NCI-H146 treated with DMSO at 0.1 percent for 48 hours (cell line): ENCODE data around the gene ZNF845.
A peak's percentile ranks its signal among the peaks of the same experiment; 100 is the strongest.
"Not testable (repeated sequence)": the region's sequence is repeated elsewhere in the genome, so short reads cannot be mapped to it uniquely, and the experiment has no call there.

Source experiments
- DNase-seq: peaks from one replicate; lab custom pipeline; 2025; ENCODE audit not compliant: unreplicated experiment; lab: John Stamatoyannopoulos, UW

ZNF845 gene

DNA sequence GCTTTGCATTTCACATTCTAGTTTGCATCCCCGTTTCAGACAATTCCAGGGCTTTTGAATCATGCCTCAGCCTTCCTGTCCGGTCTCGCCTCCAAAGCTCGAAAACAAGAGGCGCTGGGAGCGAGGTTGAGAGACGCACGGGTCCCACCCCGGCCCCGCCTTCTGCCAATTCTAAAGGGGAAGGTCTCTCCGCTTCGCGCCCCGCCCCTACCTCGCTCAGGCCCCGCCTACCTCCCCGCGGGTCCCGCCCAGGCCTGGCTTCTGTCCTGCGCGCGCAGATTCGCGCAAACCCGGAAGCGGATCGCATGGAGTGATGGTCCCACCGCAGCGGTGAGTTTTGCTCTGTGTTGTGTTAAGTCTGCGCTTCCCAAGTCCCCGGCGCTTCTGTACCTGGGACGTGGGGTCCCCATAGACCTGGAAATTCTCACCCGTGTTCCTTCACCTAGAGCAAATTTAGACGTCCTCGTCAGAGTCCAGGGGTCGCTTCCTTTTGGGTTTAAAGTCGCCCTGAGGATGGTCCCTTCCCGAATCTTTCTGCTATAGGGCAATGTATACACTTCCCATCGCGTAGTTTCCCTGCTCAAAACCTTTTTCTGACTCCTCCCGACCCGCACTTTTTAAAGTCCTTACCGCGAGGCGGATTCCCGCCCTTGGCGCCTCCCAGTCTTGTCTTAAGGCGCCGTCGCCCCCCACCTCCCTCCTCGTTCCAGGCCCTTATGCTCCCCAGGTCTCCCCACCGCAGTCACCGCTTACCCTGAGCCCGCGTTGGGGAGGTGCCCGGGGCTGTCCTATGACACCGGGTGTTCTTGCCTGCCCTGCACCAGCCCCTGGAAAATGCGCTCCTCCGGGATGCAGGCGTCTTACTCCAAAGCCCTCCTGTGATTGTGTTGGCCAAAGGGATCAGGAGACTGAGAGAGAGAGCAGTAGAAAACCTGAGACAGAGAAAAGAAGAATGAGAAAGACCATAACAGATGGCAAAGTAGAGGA is at the start of gene ZNF845:
Gene ZNF845, plus strand, starts transcription at position 287 of the 987 bp plus-strand sequence. CDS start 7,559 bp downstream, outside the sequence.
- peak; percentile 89 for DNase-seq

DNA sequence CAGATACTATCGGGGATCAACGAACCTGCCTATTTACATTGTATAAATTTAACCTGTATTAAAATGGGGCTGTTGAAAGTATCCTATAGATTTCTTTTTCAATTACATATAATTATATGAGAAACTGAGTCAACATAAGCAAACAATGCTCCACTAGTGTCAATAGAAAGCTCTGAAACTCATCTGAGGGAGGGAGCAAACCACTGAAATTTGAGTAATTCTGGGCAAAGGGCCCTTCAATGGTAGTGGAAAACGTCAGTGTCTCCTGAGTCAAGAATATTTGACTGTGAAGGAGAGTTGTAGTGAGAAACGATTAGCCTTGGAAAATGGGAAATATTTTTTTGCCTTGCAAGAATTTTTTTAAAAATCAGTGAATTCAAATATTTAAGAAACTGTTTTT is 48.5 kb upstream of the ZNF845 start:
- DNase-seq, result no peak

DNA sequence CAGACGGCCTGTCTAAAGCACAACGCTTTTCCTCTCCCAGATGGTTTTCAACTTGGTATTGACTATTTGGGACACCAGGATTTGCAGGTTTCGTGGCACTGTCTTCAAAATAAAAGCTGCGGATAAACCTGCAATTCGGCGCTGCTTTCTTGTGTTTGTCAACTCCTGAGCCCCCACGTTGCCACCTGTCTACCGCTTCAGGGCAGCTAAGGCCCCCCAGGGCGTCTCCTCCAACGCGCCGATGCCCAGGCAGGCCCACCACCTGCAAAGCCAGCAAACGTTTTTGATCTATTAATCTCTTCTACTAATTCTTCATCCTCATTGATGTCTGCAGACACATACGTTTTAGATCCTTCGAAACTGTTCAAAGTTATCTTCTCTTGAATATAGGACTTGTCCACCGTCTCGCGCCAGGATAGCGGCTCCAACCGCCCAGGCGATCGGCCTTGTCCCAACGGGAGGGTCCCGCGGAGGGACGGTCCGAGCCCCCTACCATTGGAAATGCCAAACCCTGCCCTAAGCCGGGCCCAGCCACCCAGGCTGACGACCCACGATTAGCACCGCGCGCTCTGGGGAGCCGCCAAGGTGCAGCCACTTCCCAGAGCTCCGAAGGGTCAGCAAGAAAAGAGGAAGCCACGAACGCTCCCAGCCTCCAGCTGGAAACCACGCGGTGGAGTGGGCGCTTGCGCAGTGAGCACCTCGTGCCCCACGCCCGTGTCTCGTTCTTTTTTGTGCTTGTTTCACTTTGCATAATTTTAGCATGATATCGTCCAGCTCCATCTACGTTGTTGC is 42.6 kb upstream of the ZNF845 start:
- DNase-seq, result no peak

DNA sequence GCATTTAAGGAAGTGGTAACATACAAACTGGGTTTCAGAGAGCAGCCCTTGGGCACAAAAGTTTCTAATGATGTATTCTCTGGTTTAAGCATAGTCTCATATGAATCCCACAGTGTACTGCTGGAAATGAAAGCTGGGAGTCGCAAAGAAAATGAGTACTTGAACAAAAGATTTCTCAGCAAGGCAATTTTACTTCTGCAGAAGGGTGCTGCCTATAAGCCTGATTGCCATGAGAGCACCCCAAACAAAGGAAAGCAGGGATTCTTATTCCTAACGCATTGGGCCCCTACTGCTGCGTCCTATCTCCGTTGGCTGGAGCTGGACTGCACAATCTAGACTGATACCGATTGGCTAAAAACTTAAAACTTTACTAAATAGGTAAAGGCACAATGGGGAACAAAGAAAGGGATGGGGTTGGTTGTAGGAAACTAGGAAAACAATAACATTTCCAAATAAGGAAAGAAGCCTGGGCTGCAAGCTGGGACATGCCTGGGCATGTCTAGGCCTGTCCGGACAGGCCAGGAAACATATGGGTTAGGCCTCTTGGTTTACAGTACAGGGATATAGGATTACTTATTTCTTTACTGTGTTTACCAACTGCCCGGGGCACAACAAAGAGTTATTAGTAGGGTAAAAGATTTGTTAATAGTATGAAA is 38.6 kb upstream of the ZNF845 start:
- DNase-seq, result no peak

DNA sequence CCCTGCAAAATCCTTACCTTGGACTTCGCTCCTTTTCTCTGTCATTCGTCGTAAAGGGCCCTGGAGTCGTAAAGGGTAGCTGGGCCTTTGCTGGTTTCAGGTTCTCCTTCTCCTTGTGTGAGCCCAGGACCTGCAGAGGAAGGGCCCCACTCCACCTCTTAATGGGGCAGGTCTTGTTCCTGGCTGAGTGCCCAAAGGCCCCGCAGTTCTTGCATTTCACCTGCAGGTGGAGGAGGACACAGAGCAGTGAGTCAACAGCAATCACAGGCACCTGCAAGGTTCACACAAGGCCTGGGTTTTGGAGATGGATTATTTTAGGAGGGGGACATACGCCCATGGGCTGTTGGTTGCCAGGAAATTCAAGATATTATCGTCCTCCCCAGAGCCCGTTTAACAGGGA is 32.2 kb upstream of the ZNF845 start:
- DNase-seq, result not testable (repeated sequence)

DNA sequence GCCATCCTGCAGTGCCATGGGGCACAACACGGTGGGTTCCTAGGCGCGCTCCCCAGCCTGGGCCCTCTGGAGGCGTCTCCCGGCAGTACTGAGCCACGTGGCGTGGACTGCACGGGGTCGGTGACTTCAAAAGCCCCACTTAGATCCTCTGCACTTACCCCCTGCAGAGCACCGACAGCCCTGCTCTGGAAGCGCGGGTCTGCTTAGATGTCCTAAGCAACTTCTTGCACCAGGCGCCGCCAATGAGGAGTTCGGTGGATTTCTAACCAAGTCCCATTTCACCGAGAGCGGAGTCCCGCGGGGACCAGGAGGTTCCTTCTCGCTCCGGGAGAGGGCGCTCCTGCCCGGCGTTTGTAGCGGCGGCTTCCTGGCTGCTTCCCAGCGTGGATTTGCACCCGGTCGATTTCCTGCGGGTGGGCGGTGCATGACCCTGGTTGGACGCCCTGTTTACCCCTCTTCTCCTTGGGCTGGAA is 25.2 kb upstream of the ZNF845 start:
- no peak for DNase-seq

DNA sequence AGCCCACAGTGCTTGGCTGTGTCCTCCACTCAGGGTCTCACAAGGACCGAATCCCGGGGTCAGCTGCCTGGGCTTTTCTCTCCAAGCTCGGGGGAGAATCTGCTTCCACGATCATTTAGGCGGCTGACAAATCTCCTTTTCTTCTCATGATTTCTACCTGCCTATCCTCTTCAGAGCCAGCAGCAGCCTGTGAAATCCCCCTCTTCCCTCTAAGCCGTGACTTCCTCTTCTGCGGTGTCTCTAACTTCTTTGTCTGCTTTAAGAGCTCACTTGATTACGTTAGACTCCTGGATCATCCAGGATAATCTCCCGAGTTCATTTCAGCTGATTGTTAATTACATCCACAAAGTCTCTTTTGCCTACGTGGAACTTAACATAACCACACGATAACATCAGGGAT is 22.5 kb upstream of the ZNF845 start:
- DNase-seq, result no peak

DNA sequence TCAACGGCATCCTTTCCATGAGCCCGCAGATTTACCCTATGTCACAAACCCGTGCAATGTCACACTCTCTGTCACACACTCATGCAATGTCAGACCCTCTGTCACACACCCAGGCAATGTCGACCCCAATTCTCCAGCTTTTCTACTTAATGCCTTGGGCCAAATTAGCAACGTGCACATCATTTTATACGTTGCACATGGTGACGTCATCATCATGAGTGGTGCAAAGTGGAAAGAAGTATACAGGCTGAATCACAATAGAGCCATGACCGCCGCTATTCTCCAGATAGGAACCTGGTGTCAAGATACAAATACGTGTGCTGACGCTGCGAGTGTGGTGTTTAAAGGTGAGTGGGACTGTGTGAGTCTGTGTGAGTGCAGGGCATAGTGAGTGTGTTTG is 21.7 kb upstream of the ZNF845 start:
- DNase-seq, result no peak

DNA sequence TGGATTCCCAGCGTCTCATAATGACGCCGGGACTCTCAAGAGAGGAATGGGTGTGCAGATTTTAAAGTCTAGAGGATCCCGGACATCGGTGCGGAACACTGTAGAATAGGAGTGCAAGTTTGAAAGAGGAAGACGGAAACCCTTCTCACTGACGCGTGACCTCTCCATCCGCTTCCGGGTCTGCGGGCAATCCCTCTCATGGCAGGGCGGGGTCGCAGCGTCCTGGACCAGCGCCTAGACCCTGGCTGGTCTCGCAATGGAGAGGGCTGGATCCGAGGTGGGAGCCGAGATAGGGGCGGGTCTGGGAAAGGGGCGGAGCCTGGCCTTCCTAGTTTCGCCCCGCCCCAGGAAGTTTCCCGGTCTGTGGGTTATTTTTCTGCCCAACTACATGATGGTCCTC is 4.6 kb upstream of the ZNF845 start:
- DNase-seq, result no peak

DNA sequence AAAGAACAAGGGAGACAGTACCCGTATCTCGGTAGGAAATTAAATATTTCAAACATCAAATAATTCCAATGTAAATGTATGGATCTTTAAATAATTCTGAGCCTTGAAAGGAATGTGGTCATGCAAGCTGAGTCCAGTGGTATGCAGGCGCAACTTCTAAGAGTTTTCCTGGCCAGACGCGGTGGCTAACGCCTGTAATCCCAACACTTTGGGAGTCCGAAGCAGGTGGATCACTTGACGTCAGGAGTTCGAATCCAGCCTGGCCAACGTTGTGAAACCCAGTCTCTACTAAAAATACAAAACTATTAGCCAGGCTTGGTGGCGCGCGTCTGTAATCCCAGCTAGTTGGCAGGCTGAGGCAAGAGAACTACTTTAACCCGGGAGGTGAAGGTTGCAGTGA is 1.1 kb upstream of the ZNF845 start:
- DNase-seq, result no peak

DNA sequence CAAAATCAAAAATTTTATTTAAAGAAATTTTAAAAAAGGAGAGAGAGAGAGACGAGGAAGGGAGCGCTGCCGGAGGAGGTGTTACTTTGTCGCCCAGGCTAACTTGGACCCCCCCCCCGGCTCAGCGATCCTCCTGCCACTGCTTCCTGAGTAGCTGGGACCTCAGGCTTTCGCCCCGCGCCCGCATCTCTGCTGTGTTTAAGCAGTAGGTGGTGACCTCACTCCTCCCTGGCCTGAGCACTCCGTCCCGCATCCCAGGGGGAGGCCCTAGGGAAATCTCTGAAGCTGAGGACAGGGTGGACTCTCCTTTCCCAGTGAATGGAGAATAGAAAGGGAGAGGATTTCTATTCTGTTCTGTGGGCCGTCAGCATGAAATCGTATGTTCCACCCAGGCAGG is 485 bp upstream of the ZNF845 start:
- DNase-seq, result peak; percentile 76

DNA sequence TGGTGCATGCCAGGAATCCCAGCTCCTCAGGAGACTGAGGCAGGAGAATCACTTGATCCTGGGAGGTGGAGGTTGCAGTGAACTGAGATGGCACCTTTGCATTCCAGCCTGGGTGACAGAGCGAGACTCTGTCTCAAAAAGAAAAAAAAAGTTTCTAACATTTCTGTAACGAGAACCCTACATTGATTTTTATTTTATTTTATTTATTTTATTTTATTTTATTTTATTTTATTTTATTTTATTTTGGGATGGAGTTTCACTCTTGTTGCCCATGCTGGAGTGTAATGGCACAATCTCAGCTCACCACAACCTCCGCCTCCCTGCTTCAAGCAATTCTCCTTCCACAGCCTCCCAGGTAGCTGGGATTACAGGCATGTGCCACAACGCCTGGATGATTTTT is 10.9 kb downstream of the ZNF845 start:
- DNase-seq, result not testable (repeated sequence)

DNA sequence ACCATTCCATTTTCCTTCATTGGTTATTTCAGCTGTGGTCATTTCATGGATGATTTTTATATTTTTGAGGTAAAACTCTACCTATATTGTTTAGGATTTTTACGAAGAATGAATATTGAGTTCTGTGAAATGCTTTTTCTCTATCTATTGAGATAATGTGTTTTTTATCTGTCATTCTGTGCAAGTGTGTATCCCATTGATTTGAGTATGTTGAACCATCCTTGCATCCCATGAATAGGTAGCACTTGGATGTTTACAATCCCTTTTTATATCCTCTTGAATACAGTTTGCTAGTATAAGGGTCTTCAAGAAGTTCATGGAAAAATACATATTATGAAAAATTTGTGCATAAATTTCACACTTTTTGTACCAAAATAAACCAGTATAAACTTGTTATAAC is 22.2 kb downstream of the ZNF845 start:
- no peak for DNase-seq

DNA sequence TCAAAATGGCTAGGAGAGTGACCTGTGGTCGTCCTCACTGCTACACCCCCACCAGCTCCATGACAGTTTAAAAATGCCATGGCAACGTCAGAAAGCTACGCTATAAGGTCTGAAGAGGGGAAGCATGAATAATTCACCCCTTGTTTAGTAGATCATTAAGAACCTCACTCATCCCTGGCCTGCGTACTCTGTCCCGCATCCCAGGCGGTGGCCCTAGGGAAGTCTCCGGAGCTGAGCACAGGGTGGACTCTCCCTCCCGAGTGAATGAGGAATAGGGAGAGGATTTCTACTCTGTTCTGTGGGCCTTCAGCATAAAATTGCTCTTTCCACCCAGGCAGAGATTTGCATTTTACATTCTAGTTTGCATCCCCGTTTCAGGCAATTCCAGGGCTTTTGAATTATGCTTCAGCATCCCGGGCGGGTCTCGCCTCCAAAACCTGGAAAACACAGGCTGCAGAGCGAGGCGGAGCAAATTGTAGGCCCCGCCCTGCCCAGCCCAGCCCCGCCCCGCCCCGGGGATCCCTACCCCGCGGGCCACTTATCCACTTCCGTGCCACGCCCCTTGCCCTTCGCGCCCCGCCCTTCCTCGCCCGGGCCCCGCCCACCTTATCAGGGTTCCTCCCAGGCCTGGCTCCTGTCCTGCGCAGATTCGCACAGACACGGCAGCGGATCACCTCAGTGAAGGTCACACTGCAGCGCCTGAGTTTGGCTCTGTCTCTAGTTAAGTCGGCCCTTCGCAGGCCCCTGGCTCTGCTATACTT is 24.5 kb downstream of the ZNF845 start:
- no peak for DNase-seq

DNA sequence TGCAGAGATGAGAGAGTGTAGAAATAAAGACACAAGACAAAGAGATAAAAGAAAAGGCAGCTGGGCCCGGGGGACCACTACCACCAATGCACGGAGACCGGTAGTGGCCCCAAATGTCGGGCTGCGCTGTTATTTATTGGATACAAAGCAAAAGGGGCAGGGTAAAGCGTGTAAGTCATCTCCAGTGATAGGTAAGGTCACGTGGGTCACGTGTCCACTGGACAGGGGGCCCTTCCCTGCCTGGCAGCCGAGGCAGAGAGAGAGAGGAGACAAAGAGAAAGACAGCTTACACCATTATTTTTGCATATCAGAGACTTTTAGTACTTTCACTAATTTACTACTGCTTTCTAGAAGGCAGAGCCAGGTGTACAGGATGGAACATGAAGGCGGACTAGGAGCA is 26.5 kb downstream of the ZNF845 start:
- DNase-seq, result not testable (repeated sequence)

DNA sequence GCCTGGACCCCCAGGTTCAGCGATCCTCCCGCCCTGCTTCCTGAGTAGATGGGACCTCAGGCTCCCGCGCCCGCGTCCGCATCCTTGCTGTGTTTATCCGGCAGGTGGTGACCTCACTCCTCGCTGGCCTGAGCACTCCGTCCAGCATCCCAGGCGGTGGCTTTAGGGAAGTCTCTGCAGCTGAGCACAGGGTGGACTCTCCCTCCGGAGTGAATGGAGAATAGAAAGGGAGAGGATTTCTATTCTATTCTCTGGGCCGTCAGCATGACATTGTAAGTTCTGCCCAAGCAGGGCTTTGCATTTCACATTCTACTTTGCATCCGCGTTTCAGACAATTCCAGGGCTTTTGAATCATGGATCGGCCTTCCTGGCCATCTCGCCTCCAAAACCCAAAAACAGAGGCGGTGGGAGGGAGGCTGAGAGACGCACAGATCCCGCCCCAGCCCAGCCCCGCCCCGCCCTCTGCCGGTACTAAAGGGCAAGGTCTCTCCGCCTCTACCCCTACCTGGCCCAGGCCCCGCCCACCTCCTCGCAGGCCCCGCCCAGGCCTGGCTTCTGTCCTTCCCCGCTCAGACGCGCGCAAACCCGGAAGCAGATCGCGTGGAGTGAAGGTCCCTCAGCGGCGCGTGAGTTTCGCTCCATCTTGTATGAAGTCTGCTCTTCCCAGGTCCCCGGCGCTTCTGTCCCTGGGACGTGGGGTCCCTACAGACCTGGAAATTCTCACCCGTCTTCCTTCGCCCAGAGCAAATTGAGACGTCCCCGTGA is 31.8 kb downstream of the ZNF845 start, which contains the start of gene ZNF525:
Gene ZNF525, plus strand, starts transcription at position 572 of the 765 bp plus-strand sequence. CDS start 6,577 bp downstream, outside the sequence.
- DNase-seq, result peak; percentile 89

DNA sequence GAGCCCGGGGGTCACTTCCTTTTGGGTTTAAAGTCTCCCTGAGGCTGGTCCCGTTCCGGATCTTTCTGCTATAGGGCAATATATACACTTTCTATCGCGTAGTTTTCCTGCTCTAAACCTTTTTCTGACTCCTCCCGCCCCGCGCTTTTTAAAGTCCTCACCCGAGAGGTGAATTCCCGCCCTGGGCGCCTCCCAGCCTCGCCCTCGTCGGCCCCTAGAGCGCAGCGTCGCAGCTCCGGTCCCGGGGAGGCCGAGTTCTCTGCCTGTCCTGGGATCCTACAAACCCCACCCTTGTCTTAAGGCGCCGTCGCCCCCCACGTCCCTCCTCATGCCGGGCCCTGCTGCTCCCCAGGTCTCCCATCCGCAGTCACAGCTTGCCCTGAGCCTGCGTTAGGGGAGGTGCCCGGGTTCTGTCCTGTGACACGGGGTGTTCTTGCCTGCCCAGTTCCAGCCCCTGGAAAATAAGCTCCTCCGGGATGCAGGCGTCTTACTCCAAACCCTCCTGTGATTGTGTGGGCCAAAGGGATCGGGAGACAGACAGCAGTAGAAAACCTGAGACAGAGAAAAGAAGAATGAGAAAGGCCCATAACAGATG is 32.4 kb downstream of the ZNF845 start:
- no peak for DNase-seq

DNA sequence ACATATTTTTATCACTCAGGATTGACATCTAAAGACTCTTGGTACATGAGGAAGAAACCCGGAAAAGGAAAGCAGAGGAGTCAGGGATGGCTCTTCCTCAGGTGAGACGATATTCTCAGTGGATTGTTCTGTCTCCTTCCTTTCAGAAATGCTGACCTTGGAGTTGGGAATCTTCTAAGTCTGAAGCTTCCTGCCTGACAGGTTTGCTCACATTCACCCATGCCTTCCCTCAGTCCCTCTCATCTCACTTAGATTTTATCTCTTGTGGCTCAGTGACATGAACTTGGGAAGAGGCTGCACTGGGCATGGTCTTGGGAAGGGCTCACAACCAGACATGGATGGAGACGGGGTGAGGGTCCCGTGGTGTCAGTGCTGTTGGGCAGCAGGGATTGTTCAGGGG is 38.6 kb downstream of the ZNF845 start:
- no peak for DNase-seq

DNA sequence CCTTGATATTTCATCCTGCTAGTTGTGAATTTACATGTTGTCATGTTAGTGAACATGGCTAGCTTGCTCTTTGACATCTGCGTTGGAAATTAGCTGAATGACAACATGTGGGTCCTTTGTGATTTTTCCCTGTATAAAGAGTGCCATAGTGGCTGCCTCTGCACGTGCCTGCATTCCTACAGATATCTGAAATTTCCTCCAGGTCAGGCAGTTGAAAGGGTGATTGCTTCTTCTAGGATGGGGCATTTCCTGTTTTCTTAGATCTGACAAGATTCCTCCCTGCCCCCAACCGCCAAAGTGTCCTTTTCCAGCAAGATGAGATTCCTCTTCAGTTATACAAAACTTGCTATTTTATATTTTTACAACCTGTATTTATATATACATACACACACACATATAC is 40.7 kb downstream of the ZNF845 start:
- DNase-seq, result no peak
